Mucosa of stomach (tissue), 1 donor: ENCODE measurements around the gene MOSPD2.

ENCODE experiments used
- H3K27me3 ChIP-seq: one replicate; pipeline ENCODE4 v1.7.0; 2013; ENCODE audit warnings: mild to moderate bottlenecking, low read length; ENCODE audit not compliant: control insufficient read depth, insufficient read depth
- H3K36me3 ChIP-seq: one replicate; pipeline ENCODE4 v1.7.0; 2013; ENCODE audit warnings: low read length; ENCODE audit not compliant: control insufficient read depth, insufficient read depth
- H3K4me1 ChIP-seq: one replicate; pipeline ENCODE4 v1.7.0; 2013; ENCODE audit warnings: mild to moderate bottlenecking, low read length; ENCODE audit not compliant: control insufficient read depth, insufficient read depth
- H3K4me3 ChIP-seq: one replicate; pipeline ENCODE4 v1.7.0; 2013; ENCODE audit warnings: low read length
- H3K9ac ChIP-seq: one replicate; pipeline ENCODE4 v1.7.0; 2013; ENCODE audit warnings: mild to moderate bottlenecking, low read length, moderate library complexity
- H3K9me3 ChIP-seq: one replicate; pipeline ENCODE4 v1.7.0; 2013; ENCODE audit warnings: mild to moderate bottlenecking, low read length, moderate library complexity; ENCODE audit not compliant: control insufficient read depth
- donor health status: Pancreatic carcinoma.

Gene MOSPD2

DNA sequence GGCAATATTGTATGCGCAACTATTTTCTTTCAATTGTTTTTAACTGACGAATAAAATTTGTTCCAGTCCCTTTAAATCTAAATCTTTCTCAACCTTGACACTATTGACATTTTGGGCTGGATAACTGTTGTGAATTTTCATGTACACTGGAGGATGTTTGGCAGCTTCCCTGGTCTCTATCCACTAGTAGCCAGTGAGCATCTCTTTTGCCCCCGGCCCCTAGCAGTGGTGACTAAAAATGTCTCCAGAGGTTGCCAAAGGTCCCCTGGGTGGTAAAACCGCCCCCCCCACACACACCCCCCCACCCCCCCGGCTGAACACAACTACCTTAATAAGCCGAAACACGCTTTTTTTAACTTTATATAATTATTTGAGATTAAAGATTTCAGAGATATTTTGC lies 866 bp upstream of the MOSPD2 start:
- Histone ChIP-seq H3K36me3 (no peaks in the 10 kb centered on the region), H3K9ac (no peak overlapping the region)

DNA sequence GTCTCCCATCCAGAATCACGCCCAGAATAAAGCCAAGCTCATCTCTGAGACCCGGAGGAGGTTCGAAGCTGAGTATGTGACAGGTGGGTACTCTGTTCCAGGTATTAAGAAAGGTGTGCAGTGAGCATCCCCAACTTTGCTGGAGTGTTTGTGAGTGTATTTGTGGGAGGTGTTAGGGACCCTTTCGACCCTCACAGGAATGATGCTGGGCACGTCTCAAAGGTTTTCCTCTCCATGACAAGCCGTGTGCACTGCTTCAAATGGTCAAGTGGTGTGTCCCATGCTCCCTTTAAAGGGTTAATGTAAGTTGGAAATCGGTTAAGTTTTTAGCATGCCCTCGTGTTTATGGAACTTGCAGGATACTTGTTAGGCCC lies 442 bp downstream of the MOSPD2 start:
- Histone ChIP-seq H3K36me3 (no peaks in the 10 kb centered on the region), H3K4me3 (peak overlapping the region; percentile 60), H3K27me3 (no peaks in the 10 kb centered on the region), H3K9me3 (no peaks in the 10 kb centered on the region), H3K4me1 (no peaks in the 10 kb centered on the region), H3K9ac (peak overlapping the region; percentile 59)

More for the DNA sequence above, 866 bp upstream of the MOSPD2 start:
- no peaks in the 10 kb centered on the region for H3K4me1 ChIP-seq
- no peak overlapping the region for H3K4me3 ChIP-seq
- no peaks in the 10 kb centered on the region for H3K27me3 ChIP-seq
- no peaks in the 10 kb centered on the region for H3K9me3 ChIP-seq

DNA sequence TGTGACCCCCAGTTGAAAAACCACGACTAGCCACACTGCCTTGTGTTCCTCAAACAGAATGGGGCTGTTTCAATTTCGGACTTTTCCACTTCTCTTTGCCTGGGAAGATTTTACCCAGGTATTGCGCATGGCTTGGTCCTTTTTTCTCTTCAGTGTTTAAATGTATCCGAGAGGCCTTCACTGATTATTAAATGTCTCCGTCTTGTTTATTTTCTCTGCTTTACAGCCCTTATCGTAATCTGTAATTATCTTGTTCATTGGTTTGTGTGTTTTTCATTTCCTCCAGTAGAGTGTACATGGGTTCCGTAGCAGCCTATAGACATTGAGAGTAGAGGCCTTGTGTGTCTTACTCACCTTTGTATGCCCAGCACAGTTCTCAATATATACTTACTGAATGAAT lies 2.4 kb downstream of the MOSPD2 start:
- Histone ChIP-seq H3K9me3 (no peaks in the 10 kb centered on the region), H3K4me1 (no peaks in the 10 kb centered on the region), H3K36me3 (no peaks in the 10 kb centered on the region), H3K9ac (no peak overlapping the region), H3K27me3 (no peaks in the 10 kb centered on the region), H3K4me3 (no peak overlapping the region)

DNA sequence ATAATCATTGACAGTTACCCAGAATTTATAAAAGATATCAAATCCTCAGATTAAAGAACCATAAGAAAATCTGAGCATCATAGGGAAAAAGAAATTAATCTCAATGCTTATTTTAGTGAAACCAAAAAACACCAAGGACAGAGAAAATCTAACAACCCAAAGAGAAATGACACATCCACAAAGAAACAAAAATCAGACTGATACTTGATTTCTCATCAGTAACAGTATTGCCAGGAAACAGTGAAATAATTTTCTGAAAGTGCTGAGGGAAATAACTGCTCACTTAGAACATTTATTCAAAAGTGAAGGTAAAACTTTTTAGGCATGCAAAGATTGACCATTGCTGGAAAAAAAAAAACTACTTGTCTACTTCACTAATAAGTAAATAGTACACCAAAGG lies 10.6 kb downstream of the MOSPD2 start:
- Histone ChIP-seq H3K9me3 (no peaks in the 10 kb centered on the region), H3K27me3 (no peaks in the 10 kb centered on the region)

DNA sequence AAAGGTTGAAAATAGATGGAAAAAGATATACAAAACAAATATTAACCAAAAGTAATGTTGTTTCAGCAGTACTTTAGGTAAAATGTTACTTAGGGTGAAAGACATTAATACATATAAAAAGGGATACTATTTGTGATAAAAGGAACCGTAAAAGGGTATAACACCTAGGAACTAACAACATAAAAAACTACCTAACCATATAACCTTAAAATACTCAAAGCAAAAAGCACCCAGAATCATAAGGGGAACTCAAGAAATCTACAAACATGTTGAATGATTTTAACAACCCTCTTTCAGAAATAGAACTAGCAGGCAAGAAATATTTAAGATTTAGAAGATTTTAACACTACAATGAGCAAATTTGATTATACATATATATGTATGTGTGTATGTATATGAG lies 11.5 kb downstream of the MOSPD2 start:
- Histone ChIP-seq H3K9me3 (no peaks in the 10 kb centered on the region), H3K4me3 (no peak overlapping the region), H3K36me3 (no peaks in the 10 kb centered on the region), H3K27me3 (no peaks in the 10 kb centered on the region), H3K9ac (no peak overlapping the region), H3K4me1 (no peaks in the 10 kb centered on the region)

More for the DNA sequence above, 10.6 kb downstream of the MOSPD2 start:
- no peaks in the 10 kb centered on the region for H3K4me1 ChIP-seq
- no peak overlapping the region for H3K9ac ChIP-seq
- H3K4me3 ChIP-seq, result no peak overlapping the region
- H3K36me3 ChIP-seq, result no peaks in the 10 kb centered on the region

DNA sequence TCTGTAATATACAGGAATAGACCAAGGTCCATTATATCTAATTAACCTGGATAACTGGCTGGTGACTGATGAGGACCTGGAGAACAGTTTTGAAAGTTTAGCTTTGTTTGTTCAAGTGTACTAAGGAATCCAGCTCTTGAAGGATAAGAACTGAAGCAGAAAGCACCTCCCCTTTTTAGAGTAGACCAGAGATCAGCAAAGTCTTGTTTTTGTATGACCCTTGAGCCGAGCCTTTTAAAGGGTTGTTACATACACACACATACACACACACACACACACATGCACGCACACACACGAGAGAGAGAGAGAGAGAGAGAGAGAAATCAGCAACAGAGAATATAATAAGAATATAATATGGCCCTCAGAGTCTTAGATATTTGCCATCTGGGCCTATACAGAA lies 13.0 kb downstream of the MOSPD2 start:
- no peaks in the 10 kb centered on the region for H3K4me1 ChIP-seq
- no peaks in the 10 kb centered on the region for H3K9me3 ChIP-seq
- H3K27me3 ChIP-seq, result no peaks in the 10 kb centered on the region
- H3K9ac ChIP-seq, result no peak overlapping the region
- no peak overlapping the region for H3K4me3 ChIP-seq
- H3K36me3 ChIP-seq, result no peaks in the 10 kb centered on the region

DNA sequence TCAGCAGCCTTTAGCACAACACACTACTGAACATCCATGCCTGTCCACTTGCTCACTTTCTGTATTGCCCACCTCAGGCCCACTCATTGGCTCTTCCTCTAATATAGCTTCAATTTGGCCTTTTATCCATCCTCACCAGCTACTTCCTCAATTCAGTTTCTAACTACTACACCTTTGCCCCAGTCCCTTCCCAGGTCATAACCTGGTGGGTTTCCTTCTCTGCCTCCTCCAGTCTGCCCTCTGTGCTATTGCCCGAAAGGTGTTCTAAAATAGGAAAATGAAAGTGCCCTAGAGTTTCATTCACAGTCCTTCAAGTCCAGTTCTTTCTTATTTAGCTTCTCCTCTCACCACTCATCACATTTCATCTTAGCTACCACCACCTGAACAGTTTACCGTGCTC lies 23.1 kb downstream of the MOSPD2 start:
- H3K9me3 ChIP-seq, result no peaks in the 10 kb centered on the region
- no peaks in the 10 kb centered on the region for H3K4me1 ChIP-seq
- H3K4me3 ChIP-seq, result no peak overlapping the region
- no peak overlapping the region for H3K9ac ChIP-seq
- H3K27me3 ChIP-seq, result no peaks in the 10 kb centered on the region
- no peaks in the 10 kb centered on the region for H3K36me3 ChIP-seq

DNA sequence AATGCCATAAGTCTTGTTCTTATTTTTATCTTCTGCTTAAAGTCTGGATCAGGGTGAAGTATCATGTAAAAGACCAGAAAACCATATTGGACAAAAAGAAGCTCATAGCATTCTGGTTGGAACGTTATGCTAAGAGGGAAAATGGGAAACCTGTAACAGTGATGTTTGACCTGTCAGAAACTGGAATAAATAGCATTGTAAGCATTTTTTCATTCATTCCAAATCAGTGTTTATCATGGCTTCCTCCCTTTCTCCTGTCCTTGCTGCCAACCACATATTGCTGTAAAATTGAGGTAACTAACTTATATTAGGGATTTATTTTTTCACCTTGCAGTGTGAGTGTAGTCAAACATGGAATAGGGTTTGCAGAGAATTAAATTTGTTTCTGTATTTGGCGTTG lies 23.8 kb downstream of the MOSPD2 start:
- Histone ChIP-seq H3K36me3 (no peaks in the 10 kb centered on the region), H3K4me3 (no peak overlapping the region), H3K27me3 (no peaks in the 10 kb centered on the region), H3K9ac (no peak overlapping the region), H3K4me1 (no peaks in the 10 kb centered on the region), H3K9me3 (no peaks in the 10 kb centered on the region)

DNA sequence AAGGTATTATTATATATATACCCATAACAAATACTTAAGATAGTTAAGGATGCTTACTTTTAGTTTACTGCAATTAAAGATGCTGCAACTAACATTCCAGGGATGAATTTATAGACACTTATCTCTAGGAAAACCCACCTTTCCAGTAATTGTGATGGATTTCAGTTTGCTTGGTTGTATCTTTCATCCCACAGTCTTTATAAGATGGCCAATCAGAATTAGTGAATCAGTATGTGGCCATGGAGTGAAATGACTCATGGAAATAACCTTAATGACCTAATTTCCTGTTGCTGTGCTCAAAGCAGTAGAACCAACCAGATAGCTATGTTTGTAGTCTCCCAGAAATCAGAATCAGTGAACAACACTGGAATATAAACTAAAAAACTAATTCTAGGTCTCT lies 26.4 kb downstream of the MOSPD2 start:
- H3K4me1 ChIP-seq, result no peaks in the 10 kb centered on the region
- H3K4me3 ChIP-seq, result no peak overlapping the region
- H3K9me3 ChIP-seq, result no peaks in the 10 kb centered on the region
- no peaks in the 10 kb centered on the region for H3K36me3 ChIP-seq
- H3K9ac ChIP-seq, result no peak overlapping the region
- no peaks in the 10 kb centered on the region for H3K27me3 ChIP-seq

DNA sequence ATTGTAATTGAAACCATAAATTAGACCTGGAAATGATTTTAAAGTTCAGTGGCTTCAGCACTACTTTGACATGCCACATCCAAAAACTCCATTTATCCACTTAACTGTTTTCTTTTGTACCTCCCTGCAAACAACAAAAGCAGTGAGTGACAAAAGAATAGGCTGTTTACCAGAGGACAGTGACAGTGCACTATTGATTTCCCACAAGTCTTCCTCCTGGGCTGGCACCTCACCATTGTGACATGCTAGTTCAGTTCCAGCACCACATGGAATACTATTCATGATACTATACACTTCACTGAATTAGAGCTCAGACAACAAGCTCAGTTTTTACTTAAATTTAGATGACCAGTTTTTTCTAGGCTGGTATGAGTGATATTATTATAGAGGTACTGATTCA lies 29.3 kb downstream of the MOSPD2 start:
- Histone ChIP-seq H3K27me3 (no peaks in the 10 kb centered on the region), H3K4me1 (no peaks in the 10 kb centered on the region), H3K4me3 (no peak overlapping the region), H3K9ac (no peak overlapping the region), H3K9me3 (no peaks in the 10 kb centered on the region), H3K36me3 (no peaks in the 10 kb centered on the region)

DNA sequence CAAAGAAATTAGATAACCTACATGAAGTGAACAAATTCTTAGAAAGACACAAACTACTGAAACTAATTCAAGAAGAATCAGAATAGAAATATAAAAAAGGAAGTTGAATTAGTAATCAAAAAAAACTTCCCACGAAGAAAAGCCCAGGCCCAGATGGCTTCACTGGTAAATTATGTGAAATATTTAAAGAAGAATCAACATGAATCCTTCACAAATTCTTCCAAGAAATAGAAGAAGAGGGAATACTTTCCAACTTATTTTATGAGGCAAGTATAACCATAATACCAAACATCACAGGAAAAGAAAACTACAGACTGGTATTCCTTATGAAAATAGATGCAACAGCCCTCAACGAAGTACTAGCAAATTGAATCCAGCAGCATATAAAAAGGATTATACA lies 30.7 kb downstream of the MOSPD2 start:
- Histone ChIP-seq H3K4me1 (no peaks in the 10 kb centered on the region), H3K36me3 (no peaks in the 10 kb centered on the region), H3K9ac (no peak overlapping the region), H3K27me3 (no peaks in the 10 kb centered on the region), H3K9me3 (no peaks in the 10 kb centered on the region), H3K4me3 (no peak overlapping the region)

DNA sequence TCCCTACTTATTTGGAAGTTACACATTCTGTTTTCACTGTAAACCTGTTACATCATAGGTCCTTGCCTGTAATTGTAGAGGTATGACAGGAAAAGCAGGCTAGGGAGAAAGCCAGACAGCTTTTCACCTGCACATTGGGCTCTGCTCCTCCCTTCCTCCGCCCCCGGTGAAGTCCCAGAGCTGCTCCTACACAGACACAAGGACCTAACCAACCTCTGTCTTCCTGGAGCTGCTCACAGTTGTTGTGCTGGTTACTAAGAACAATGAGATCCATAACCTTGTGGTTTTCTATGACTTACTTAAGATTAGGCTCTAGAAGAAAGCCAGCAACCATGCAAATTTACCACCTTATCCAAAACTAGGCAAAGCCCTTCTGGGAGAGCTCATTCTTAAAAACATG lies 40.0 kb downstream of the MOSPD2 start:
- no peaks in the 10 kb centered on the region for H3K36me3 ChIP-seq
- no peaks in the 10 kb centered on the region for H3K9me3 ChIP-seq
- no peaks in the 10 kb centered on the region for H3K27me3 ChIP-seq
- no peaks in the 10 kb centered on the region for H3K4me1 ChIP-seq
- H3K4me3 ChIP-seq, result no peak overlapping the region
- H3K9ac ChIP-seq, result no peak overlapping the region

DNA sequence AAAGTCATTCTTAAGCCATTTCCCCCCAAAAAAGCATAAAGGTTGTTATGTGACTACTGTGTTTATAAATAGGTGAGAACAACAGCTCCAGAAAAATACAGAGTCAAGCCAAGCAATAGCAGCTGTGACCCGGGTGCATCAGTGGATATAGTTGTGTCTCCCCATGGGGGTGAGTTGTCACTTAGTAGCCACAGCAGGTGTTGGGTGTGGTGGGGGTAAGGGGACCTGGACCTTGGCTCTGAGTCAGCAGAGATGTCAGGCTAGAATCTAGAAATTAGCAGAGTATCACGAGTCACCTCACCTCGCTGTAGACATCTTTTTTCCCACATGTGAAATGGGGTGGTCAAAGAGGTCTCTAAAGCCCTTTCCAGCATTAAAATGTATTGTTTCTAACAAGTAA lies 42.4 kb downstream of the MOSPD2 start:
- Histone ChIP-seq H3K9me3 (no peaks in the 10 kb centered on the region), H3K4me1 (no peaks in the 10 kb centered on the region), H3K36me3 (no peaks in the 10 kb centered on the region), H3K9ac (no peak overlapping the region), H3K4me3 (no peak overlapping the region), H3K27me3 (no peaks in the 10 kb centered on the region)
